Measurements from ENCODE around the gene PTPRN2.

The PTPRN2 gene

GRCh38 chr7:158602905-158603772 is 15.5 kb upstream of the PTPRN2 start:
- DNase-seq: no peak

- DNase-seq: no peak
Observed at GRCh38 chr7:158602041-158602440, 14.4 kb upstream of the PTPRN2 start.

- DNase-seq: no peak
Observed at GRCh38 chr7:158601090-158601489, 13.5 kb upstream of the PTPRN2 start.

- no peak for DNase-seq
Observed at GRCh38 chr7:158596745-158597144, 9.1 kb upstream of the PTPRN2 start.

GRCh38 chr7:158596309-158596708 is 8.7 kb upstream of the PTPRN2 start:
- no peak for DNase-seq

- no peak for DNase-seq
Observed at GRCh38 chr7:158595068-158595467, 7.4 kb upstream of the PTPRN2 start.

- DNase-seq: no peak
Observed at GRCh38 chr7:158592541-158592940, 4.9 kb upstream of the PTPRN2 start.

- DNase-seq: no peak
Observed at GRCh38 chr7:158591944-158592343, 4.3 kb upstream of the PTPRN2 start.

- no peak for DNase-seq
Observed at GRCh38 chr7:158590181-158590530, 2.5 kb upstream of the PTPRN2 start.

- no peak for DNase-seq
Observed at GRCh38 chr7:158589653-158590052, 2.0 kb upstream of the PTPRN2 start.

GRCh38 chr7:158588878-158589442 is 1.3 kb upstream of the PTPRN2 start:
- no peak for DNase-seq

- DNase-seq: no peak
Observed at GRCh38 chr7:158588085-158588877, 658 bp upstream of the PTPRN2 start.

- no peak for DNase-seq
Observed at GRCh38 chr7:158586499-158587161, 993 bp downstream of the PTPRN2 start.

GRCh38 chr7:158585721-158586498 is 1.7 kb downstream of the PTPRN2 start:
- no peak for DNase-seq

- DNase-seq: no peak
Observed at GRCh38 chr7:158584407-158584806, 3.2 kb downstream of the PTPRN2 start.

GRCh38 chr7:158583810-158584209 is 3.8 kb downstream of the PTPRN2 start:
- DNase-seq: no peak

GRCh38 chr7:158583143-158583542 is 4.5 kb downstream of the PTPRN2 start:
- DNase-seq: no peak

GRCh38 chr7:158582089-158582456 is 5.5 kb downstream of the PTPRN2 start:
- no peak for DNase-seq

- DNase-seq: no peak
Observed at GRCh38 chr7:158581440-158582088, 6.1 kb downstream of the PTPRN2 start.

GRCh38 chr7:158579662-158580646 is 7.7 kb downstream of the PTPRN2 start:
- DNase-seq: no peak
